HepG2 (cell line): ENCODE measurements around the gene SYPL2. TPM values are rescaled to one million over a fixed set of nuclear protein-coding genes. Genes with fewer than 3 reads are reported as not detected.

ENCODE experiments used
- AKAP8 ChIP-seq: sonication (generic); formaldehyde crosslinking; IDR thresholded peaks from 2 replicates; pipeline ENCODE4 v1.5.1; 2020; ENCODE audit warnings: mild to moderate bottlenecking, missing genetic modification reagents
- BORCS8-MEF2B ChIP-seq: sonication (generic); formaldehyde crosslinking; IDR thresholded peaks from 2 replicates; pipeline ENCODE4 v1.8.0; 2022; ENCODE audit warnings: mild to moderate bottlenecking, missing genetic modification reagents
- ERF ChIP-seq: IDR thresholded peaks from 2 replicates; pipeline ENCODE4 v1.6.1; 2018; ENCODE audit warnings: missing biosample characterization, missing genetic modification reagents
- EZH2 ChIP-seq: conservative IDR thresholded peaks from 2 replicates; pipeline ENCODE4 v1.6.1; 2012; ENCODE audit warnings: mild to moderate bottlenecking, low read depth, low read length, moderate library complexity
- FOSL1 ChIP-seq: sonication (generic); formaldehyde crosslinking; IDR thresholded peaks from 2 replicates; pipeline ENCODE4 v1.9.0; 2021; ENCODE audit warnings: missing genetic modification reagents, borderline replicate concordance
- GPN1 ChIP-seq: sonication (generic); formaldehyde crosslinking; IDR thresholded peaks from 2 replicates; pipeline ENCODE4 v1.5.1; 2020; ENCODE audit warnings: missing genetic modification reagents, borderline replicate concordance
- HMG20A ChIP-seq: IDR thresholded peaks from 2 replicates; pipeline ENCODE4 v1.6.1; 2016; ENCODE audit warnings: borderline replicate concordance
- KDM1A ChIP-seq: IDR thresholded peaks from 2 replicates; pipeline ENCODE4 v1.6.1; 2016; ENCODE audit warnings: missing compliant biosample characterization
- KDM5B ChIP-seq: sonication (generic); formaldehyde crosslinking; IDR thresholded peaks from 2 replicates; pipeline ENCODE4 v1.4.0; 2020; ENCODE audit warnings: missing genetic modification reagents, mild to moderate bottlenecking, borderline replicate concordance
- PHF8 ChIP-seq: sonication (generic); formaldehyde crosslinking; IDR thresholded peaks from 2 replicates; pipeline ENCODE4 v1.5.0; 2020; ENCODE audit warnings: missing genetic modification reagents
- RBM39 ChIP-seq: fragments of 200-400 bp; formaldehyde crosslinking; IDR thresholded peaks from one replicate; pipeline ENCODE4 v1.6.1; 2018; ENCODE audit warnings: antibody characterized with exemption, mild to moderate bottlenecking, low read depth, low read length; ENCODE audit not compliant: poor library complexity, severe bottlenecking
- SALL2 ChIP-seq: sonication (generic); formaldehyde crosslinking; IDR thresholded peaks from 2 replicates; pipeline ENCODE4 v1.8.1; 2023; ENCODE audit warnings: mild to moderate bottlenecking, missing genetic modification reagents, inconsistent platforms
- TOE1 ChIP-seq: sonication (generic); formaldehyde crosslinking; IDR thresholded peaks from 2 replicates; pipeline ENCODE4 v1.4.0; 2020; ENCODE audit warnings: mild to moderate bottlenecking, missing genetic modification reagents
- ZFAT ChIP-seq: sonication (generic); formaldehyde crosslinking; conservative IDR thresholded peaks from 2 replicates; pipeline ENCODE4 v1.8.1; 2023; ENCODE audit warnings: missing genetic modification reagents, inconsistent platforms
- ZFP90 ChIP-seq: sonication (generic); formaldehyde crosslinking; IDR thresholded peaks from 2 replicates; pipeline ENCODE4 v1.8.0; 2022; ENCODE audit warnings: missing genetic modification reagents, mild to moderate bottlenecking, inconsistent platforms, borderline replicate concordance
- ZNF136 ChIP-seq: sonication (generic); formaldehyde crosslinking; IDR thresholded peaks from 2 replicates; pipeline ENCODE4 v1.8.1; 2022; ENCODE audit warnings: low read depth, mild to moderate bottlenecking, moderate library complexity, missing genetic modification reagents
- ZNF234 ChIP-seq: sonication (generic); formaldehyde crosslinking; conservative IDR thresholded peaks from 2 replicates; pipeline ENCODE4 v1.5.1; 2020; ENCODE audit warnings: mild to moderate bottlenecking, missing genetic modification reagents
- ZNF296 ChIP-seq: sonication (generic); formaldehyde crosslinking; conservative IDR thresholded peaks from 2 replicates; pipeline ENCODE4 v1.5.0; 2020; ENCODE audit warnings: mild to moderate bottlenecking, missing genetic modification reagents
- ZNF446 ChIP-seq: sonication (generic); formaldehyde crosslinking; IDR thresholded peaks from 2 replicates; pipeline ENCODE4 v1.5.0; 2020; ENCODE audit warnings: mild to moderate bottlenecking, missing genetic modification reagents
- ZNF501 ChIP-seq: sonication (generic); formaldehyde crosslinking; IDR thresholded peaks from 2 replicates; pipeline ENCODE4 v1.5.1; 2020; ENCODE audit warnings: mild to moderate bottlenecking, moderate library complexity, missing genetic modification reagents
- ZNF510 ChIP-seq: sonication (generic); formaldehyde crosslinking; IDR thresholded peaks from 2 replicates; pipeline ENCODE4 v1.4.0; 2020; ENCODE audit warnings: low read depth, mild to moderate bottlenecking, missing genetic modification reagents
- ZNF530 ChIP-seq: sonication (generic); formaldehyde crosslinking; IDR thresholded peaks from 2 replicates; pipeline ENCODE4 v1.5.0; 2020; ENCODE audit warnings: low read depth, mild to moderate bottlenecking, missing genetic modification reagents
- ZNF546 ChIP-seq: sonication (generic); formaldehyde crosslinking; conservative IDR thresholded peaks from 2 replicates; pipeline ENCODE4 v1.8.1; 2023; ENCODE audit warnings: mild to moderate bottlenecking, missing genetic modification reagents
- ZNF549 ChIP-seq: sonication (generic); formaldehyde crosslinking; IDR thresholded peaks from 2 replicates; pipeline ENCODE4 v1.5.0; 2020; ENCODE audit warnings: missing genetic modification reagents
- ZNF7 ChIP-seq: IDR thresholded peaks from 2 replicates; pipeline ENCODE4 v1.6.1; 2016; ENCODE audit warnings: missing biosample characterization, missing genetic modification reagents
- ZNF766 ChIP-seq: sonication (generic); formaldehyde crosslinking; IDR thresholded peaks from 2 replicates; pipeline ENCODE4 v1.5.0; 2020; ENCODE audit warnings: missing genetic modification reagents, borderline replicate concordance
- polyA plus RNA-seq, 8 experiments: library from polyadenylated mRNA; depleted of rRNA in 3 of 8; stranded (reverse) in 7 of 8; unstranded in 1 of 8; fragments of >200 nt; fragmentation: Illumina TruSeq in 4 of 8; extraction: Trizol in 4 of 8; gene quantifications; 2 replicates each; pipeline versions ENCODE4 v1.2.1 to v1.2.3, GENCODE V29; 2011 to 2016; ENCODE audit warnings: low read depth in 4 of 8, missing spikeins in 1 of 8, mixed read lengths in 1 of 8; ENCODE audit not compliant: insufficient read depth in 1 of 8
- total RNA-seq, 5 experiments: library from RNA; depleted of rRNA; stranded (reverse); fragments of >200 nt; fragmentation: Illumina TruSeq; extraction: Trizol; gene quantifications; 2 replicates each; pipeline ENCODE4 v1.2.3, GENCODE V29; 2016; ENCODE audit warnings: low read depth in 1 of 5
- TF ChIP-seq, protein P1 (sequence below): sonication (generic); formaldehyde crosslinking; IDR thresholded peaks from 2 replicates; pipeline ENCODE4 v1.5.0; 2020; ENCODE audit warnings: mild to moderate bottlenecking, missing genetic modification reagents
- TF ChIP-seq, protein P2 (sequence below): sonication (generic); formaldehyde crosslinking; IDR thresholded peaks from 2 replicates; pipeline ENCODE4 v1.4.0; 2020; ENCODE audit warnings: mild to moderate bottlenecking, low read depth, missing genetic modification reagents

SYPL2 gene
- total and polyA plus RNA-seq, 2 of the 13 experiments (the other 11 are each of a cell fraction or from before 2014, with no cell fraction given): 0.17 to 0.24 TPM

DNA sequence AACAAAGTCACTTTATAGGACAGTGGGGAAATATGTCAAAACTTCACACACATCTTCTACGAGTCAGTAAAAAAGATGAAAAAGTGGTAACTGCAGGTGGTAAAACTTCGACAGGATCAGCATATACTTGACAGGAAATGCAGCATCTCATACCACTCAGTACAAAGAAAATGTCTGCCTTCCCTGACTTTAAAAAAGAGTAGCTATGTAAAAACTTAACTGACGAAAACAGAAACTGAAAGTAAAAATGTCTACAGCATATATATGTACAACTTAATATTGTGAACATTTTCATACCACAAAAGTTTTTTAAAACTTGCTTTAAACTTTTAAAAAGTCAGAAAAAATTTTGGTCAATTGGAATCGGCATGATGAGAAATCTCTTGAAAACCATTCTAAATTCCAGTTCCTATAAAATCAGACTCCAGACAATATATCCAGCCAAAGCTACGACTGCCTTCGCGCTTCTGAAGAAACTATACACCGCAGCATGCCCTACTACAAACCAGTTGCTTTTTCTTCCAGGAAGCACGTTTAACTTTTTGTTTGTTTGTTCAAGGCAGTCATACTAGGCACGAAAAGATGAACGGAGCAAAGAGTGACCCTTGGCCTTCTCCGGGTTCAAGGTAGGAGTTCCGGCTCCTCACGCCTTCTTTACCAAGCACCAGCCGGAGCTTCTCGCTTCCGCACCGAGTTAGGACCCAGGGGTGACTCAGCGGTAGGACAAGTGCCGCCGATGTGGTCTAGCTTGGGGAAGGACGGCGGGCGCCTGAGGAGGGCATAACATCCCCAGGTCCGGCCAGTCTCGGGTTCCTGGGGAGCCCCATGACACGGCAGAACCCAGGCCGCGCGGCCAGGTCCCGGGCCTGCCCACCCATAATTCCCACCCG is 40.7 kb upstream of the SYPL2 start (continued):
- no peak for TF ChIP-seq BORCS8-MEF2B (CRISPR knock-in tag)
- TF ChIP-seq, protein P1, sequence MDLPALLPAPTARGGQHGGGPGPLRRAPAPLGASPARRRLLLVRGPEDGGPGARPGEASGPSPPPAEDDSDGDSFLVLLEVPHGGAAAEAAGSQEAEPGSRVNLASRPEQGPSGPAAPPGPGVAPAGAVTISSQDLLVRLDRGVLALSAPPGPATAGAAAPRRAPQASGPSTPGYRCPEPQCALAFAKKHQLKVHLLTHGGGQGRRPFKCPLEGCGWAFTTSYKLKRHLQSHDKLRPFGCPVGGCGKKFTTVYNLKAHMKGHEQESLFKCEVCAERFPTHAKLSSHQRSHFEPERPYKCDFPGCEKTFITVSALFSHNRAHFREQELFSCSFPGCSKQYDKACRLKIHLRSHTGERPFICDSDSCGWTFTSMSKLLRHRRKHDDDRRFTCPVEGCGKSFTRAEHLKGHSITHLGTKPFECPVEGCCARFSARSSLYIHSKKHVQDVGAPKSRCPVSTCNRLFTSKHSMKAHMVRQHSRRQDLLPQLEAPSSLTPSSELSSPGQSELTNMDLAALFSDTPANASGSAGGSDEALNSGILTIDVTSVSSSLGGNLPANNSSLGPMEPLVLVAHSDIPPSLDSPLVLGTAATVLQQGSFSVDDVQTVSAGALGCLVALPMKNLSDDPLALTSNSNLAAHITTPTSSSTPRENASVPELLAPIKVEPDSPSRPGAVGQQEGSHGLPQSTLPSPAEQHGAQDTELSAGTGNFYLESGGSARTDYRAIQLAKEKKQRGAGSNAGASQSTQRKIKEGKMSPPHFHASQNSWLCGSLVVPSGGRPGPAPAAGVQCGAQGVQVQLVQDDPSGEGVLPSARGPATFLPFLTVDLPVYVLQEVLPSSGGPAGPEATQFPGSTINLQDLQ (CRISPR knock-in tag): no peak
- TF ChIP-seq ZNF7 (CRISPR knock-in tag): no peak
- TF ChIP-seq EZH2: no peak
- no peak for TF ChIP-seq ZNF549 (CRISPR knock-in tag)
- 0 out of 2 replicates have a peak, but pooled peaks have one; percentile 14 for TF ChIP-seq FOSL1 (CRISPR knock-in tag)
- TF ChIP-seq ZNF234 (CRISPR knock-in tag): no peak
- TF ChIP-seq ZNF510 (CRISPR knock-in tag): no peak
- TF ChIP-seq GPN1 (CRISPR knock-in tag): no peak
- no peak for TF ChIP-seq RBM39
- TF ChIP-seq KDM5B (CRISPR knock-in tag): no peak
- TF ChIP-seq PHF8 (CRISPR knock-in tag): no peak
- TF ChIP-seq ZNF530 (CRISPR knock-in tag): no peak
- no peak; the same call in 1 of the 2 replicates for TF ChIP-seq ZNF446 (CRISPR knock-in tag)
- no peak for TF ChIP-seq ZNF766 (CRISPR knock-in tag)
- TF ChIP-seq TOE1 (CRISPR knock-in tag): no peak
- no peak for TF ChIP-seq ZNF296 (CRISPR knock-in tag)
- TF ChIP-seq ZFP90 (CRISPR knock-in tag): no peak
- no peak for TF ChIP-seq ZNF136 (CRISPR knock-in tag)
- no peak for TF ChIP-seq ZNF501
- TF ChIP-seq SALL2 (CRISPR knock-in tag): no peak; the same call in 1 of the 2 replicates
- no peak for TF ChIP-seq ZFAT (CRISPR knock-in tag)
- TF ChIP-seq, protein P2, sequence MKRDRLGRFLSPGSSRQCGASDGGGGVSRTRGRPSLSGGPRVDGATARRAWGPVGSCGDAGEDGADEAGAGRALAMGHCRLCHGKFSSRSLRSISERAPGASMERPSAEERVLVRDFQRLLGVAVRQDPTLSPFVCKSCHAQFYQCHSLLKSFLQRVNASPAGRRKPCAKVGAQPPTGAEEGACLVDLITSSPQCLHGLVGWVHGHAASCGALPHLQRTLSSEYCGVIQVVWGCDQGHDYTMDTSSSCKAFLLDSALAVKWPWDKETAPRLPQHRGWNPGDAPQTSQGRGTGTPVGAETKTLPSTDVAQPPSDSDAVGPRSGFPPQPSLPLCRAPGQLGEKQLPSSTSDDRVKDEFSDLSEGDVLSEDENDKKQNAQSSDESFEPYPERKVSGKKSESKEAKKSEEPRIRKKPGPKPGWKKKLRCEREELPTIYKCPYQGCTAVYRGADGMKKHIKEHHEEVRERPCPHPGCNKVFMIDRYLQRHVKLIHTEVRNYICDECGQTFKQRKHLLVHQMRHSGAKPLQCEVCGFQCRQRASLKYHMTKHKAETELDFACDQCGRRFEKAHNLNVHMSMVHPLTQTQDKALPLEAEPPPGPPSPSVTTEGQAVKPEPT: 0 out of 2 replicates have a peak, but pooled peaks have one; percentile 9
- no peak for TF ChIP-seq AKAP8 (CRISPR knock-in tag)
- TF ChIP-seq HMG20A (CRISPR knock-in tag): 0 out of 2 replicates have a peak, but pooled peaks have one; percentile 17
- TF ChIP-seq ZNF546 (CRISPR knock-in tag): no peak
- TF ChIP-seq KDM1A: no peak
- TF ChIP-seq ERF: no peak; the same call in 1 of the 2 replicates
